NCI-H446 (cell line): ENCODE data around the gene ERFE.
"Not testable (repeated sequence)": the region's sequence is repeated elsewhere in the genome, so short reads cannot be mapped to it uniquely, and the experiment has no call there.

Experiments
- DNase-seq, 2 experiments: peaks; one replicate each; lab custom pipeline; 2025; lab: John Stamatoyannopoulos, UW

The ERFE gene

GRCh38 chr2:238158509-238159070, at the start of gene ERFE:
TSS of gene ERFE (plus strand) at chr2:238158970. CDS start at chr2:238159008, 38 bp downstream.
- DNase-seq: peak in 1 of 2 experiments; percentile 45

- DNase-seq: no peak
These were observed 45.2 kb upstream of the ERFE start for GRCh38 chr2:238113611-238114010.

GRCh38 chr2:238114331-238114841, 44.4 kb upstream of the ERFE start:
- no peak for DNase-seq

GRCh38 chr2:238114851-238115660, 43.7 kb upstream of the ERFE start:
- no peak for DNase-seq

GRCh38 chr2:238115709-238116108, 43.1 kb upstream of the ERFE start:
- not testable (repeated sequence) for DNase-seq

GRCh38 chr2:238116298-238117198, 42.2 kb upstream of the ERFE start:
- no peak for DNase-seq

GRCh38 chr2:238117199-238118154, 41.3 kb upstream of the ERFE start:
- no peak for DNase-seq

GRCh38 chr2:238119756-238120462, 38.9 kb upstream of the ERFE start:
- DNase-seq: no peak

- DNase-seq: no peak
These were observed 38.1 kb upstream of the ERFE start for GRCh38 chr2:238120463-238121298.

GRCh38 chr2:238121511-238122286, 37.1 kb upstream of the ERFE start:
- DNase-seq: no peak

- DNase-seq: no peak
These were observed 36.2 kb upstream of the ERFE start for GRCh38 chr2:238122287-238123217.

- DNase-seq: no peak
These were observed 35.4 kb upstream of the ERFE start for GRCh38 chr2:238123218-238123971.

- no peak for DNase-seq
These were observed 34.7 kb upstream of the ERFE start for GRCh38 chr2:238123991-238124470.

GRCh38 chr2:238124488-238125126, 34.2 kb upstream of the ERFE start:
- no peak for DNase-seq

- DNase-seq: no peak
These were observed 33.5 kb upstream of the ERFE start for GRCh38 chr2:238125127-238125885.
